ENCODE results near the gene PSAP. TPM values are rescaled to one million over a fixed set of nuclear protein-coding genes. Genes with fewer than 3 reads are reported as not detected.

PSAP gene
- total and polyA plus RNA-seq, 4 donors, result 255 to 671 (median 472) TPM

DNA sequence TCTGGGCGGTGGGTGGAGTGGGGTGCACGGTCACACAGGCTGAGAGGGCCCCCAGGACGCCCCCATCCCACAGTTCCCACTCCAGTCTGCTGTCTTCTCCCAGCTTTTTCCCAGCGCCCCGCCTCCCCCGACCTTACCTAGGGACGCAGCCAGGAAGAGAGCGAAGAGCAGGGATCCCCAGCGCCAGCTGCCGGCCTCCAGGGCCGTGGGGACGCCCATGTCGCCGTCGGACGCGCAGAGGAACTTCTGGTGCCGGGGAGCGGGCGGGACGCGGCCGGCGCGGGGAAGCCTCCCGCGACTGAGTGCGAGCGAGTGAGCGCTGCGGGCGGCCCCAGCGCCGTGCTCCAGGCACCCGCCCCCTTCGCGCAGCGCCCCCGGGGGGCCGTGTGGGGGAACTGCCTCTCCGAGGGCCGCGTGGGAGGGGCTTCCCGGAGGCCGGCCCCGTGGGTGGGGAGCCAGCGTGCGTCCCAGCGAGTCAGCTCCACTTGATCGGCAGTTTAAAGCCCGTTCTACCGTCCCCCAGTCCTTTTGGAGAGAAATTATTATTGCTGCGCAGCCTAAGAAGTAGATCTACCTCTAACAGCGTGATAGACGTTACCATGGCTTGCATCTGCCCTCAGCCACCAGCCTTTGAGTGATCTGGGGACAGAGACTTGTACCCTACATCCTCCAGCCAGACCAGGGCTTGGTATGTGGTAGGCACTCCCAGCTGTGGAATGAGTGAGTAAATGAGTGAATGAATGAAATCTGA is 77.7 kb downstream of the PSAP start, which contains the start of gene VSIR:
Gene VSIR (minus strand): TSS at position 300 of the 751 bp plus-strand sequence. CDS start 81 bp downstream, at position 219.
- peak within 1 kb of the TSS; percentile 45 to 56 for H3K9ac ChIP-seq (ENCODE audit: low read depth in 1 of 2, low read length in 2 of 2)
- peak; percentile 94 for DNase-seq (ENCODE audit: low spot score)
- no peaks in the 10 kb centered on the region for H3K36me3 ChIP-seq (ENCODE audit: control insufficient read depth in 4 of 4, insufficient read depth in 3 of 4, low read depth in 1 of 4, low read length in 3 of 4)
- no peaks in the 10 kb centered on the region for H3K27me3 ChIP-seq (ENCODE audit: control insufficient read depth in 4 of 4, insufficient read depth in 4 of 4, low read length in 3 of 4)
- H3K9me3 ChIP-seq (ENCODE audit: control insufficient read depth in 4 of 4, low read length in 3 of 4), result no peaks in the 10 kb centered on the region
- WGBS, result 3% methylated on average over 55 of the region's 55 CpGs
- peak within 1 kb of the TSS; percentile 20 to 58 (median 35) for H3K4me3 ChIP-seq (ENCODE audit: low read depth in 1 of 3, low read length in 3 of 3)
- H3K27ac ChIP-seq (ENCODE audit: low read depth in 1 of 2, low read length in 2 of 2), result peak within 1 kb of the TSS; percentile 33 to 74
- H3K4me1 ChIP-seq (ENCODE audit: control insufficient read depth in 4 of 4, insufficient read depth in 4 of 4, low read length in 3 of 4), result peaks cover 0 to 16% (median 3%) of the 10 kb centered on the region in 4 donors
- TF ChIP-seq EGR1 (IDR thresholded peaks at IDR 0.05; ENCODE audit: low read depth in 2 of 2) (no peak), RAD21 (IDR thresholded peaks at IDR 0.05) (peak; percentile 55 to 70), YY1 (IDR thresholded peaks at IDR 0.05) (no peak), SP1 (IDR thresholded peaks at IDR 0.05) (peak; percentile 10), RXRA (IDR thresholded peaks at IDR 0.05) (no peak)
- TF ChIP-seq, protein P1, sequence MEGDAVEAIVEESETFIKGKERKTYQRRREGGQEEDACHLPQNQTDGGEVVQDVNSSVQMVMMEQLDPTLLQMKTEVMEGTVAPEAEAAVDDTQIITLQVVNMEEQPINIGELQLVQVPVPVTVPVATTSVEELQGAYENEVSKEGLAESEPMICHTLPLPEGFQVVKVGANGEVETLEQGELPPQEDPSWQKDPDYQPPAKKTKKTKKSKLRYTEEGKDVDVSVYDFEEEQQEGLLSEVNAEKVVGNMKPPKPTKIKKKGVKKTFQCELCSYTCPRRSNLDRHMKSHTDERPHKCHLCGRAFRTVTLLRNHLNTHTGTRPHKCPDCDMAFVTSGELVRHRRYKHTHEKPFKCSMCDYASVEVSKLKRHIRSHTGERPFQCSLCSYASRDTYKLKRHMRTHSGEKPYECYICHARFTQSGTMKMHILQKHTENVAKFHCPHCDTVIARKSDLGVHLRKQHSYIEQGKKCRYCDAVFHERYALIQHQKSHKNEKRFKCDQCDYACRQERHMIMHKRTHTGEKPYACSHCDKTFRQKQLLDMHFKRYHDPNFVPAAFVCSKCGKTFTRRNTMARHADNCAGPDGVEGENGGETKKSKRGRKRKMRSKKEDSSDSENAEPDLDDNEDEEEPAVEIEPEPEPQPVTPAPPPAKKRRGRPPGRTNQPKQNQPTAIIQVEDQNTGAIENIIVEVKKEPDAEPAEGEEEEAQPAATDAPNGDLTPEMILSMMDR (IDR thresholded peaks at IDR 0.05; ENCODE audit: low read depth, low read length, missing input control), result peak; percentile 72

GRCh38 chr10:71772832-71773220 is 78.2 kb downstream of the PSAP start:
- no peak for DNase-seq (ENCODE audit: low spot score)
- Histone ChIP-seq H3K4me1 (ENCODE audit: control insufficient read depth in 4 of 4, insufficient read depth in 4 of 4, low read length in 3 of 4) (peaks cover under 1 to 16% (median 4%) of the 10 kb centered on the region in 4 donors), H3K9me3 (ENCODE audit: control insufficient read depth in 4 of 4, low read length in 3 of 4) (no peaks in the 10 kb centered on the region), H3K27ac (ENCODE audit: low read depth in 1 of 2, low read length in 2 of 2) (peak overlapping the region; percentile 33 to 74), H3K4me3 (ENCODE audit: low read depth in 1 of 3, low read length in 3 of 3) (peak overlapping the region; percentile 20 to 58 (median 35)), H3K36me3 (ENCODE audit: control insufficient read depth in 4 of 4, insufficient read depth in 3 of 4, low read depth in 1 of 4, low read length in 3 of 4) (no peaks in the 10 kb centered on the region), H3K27me3 (ENCODE audit: control insufficient read depth in 4 of 4, insufficient read depth in 4 of 4, low read length in 3 of 4) (no peaks in the 10 kb centered on the region), H3K9ac (ENCODE audit: low read depth in 1 of 2, low read length in 2 of 2) (peak overlapping the region in 1 of 2 donors; percentile 56)
- TF ChIP-seq SP1 (IDR thresholded peaks at IDR 0.05), result no peak
- no peak for TF ChIP-seq FOXA1 (IDR thresholded peaks at IDR 0.05)
- TF ChIP-seq HNF4A (conservative IDR thresholded peaks at IDR 0.05), result no peak
- no peak for TF ChIP-seq YY1 (IDR thresholded peaks at IDR 0.05)
- no peak for TF ChIP-seq NR2F2 (IDR thresholded peaks at IDR 0.05)
- no peak for TF ChIP-seq RAD21 (IDR thresholded peaks at IDR 0.05)
- no peak for TF ChIP-seq MAX (IDR thresholded peaks at IDR 0.05)
- no peak for TF ChIP-seq TAF1 (conservative IDR thresholded peaks at IDR 0.05)
- no peak for TF ChIP-seq GABPA (IDR thresholded peaks at IDR 0.05 in 1 of 2, conservative IDR thresholded peaks at IDR 0.05 in 1 of 2)
- WGBS, result 63% methylated on average over 4 of the region's 4 CpGs

- Histone ChIP-seq H3K4me3 (ENCODE audit: low read depth in 1 of 3, low read length in 3 of 3) (peak overlapping the region in 1 of 3 donors; percentile 58), H3K36me3 (ENCODE audit: control insufficient read depth in 4 of 4, insufficient read depth in 3 of 4, low read depth in 1 of 4, low read length in 3 of 4) (no peaks in the 10 kb centered on the region), H3K9ac (ENCODE audit: low read depth in 1 of 2, low read length in 2 of 2) (peak overlapping the region; percentile 45 to 56), H3K27me3 (ENCODE audit: control insufficient read depth in 4 of 4, insufficient read depth in 4 of 4, low read length in 3 of 4) (no peaks in the 10 kb centered on the region), H3K4me1 (ENCODE audit: control insufficient read depth in 4 of 4, insufficient read depth in 4 of 4, low read length in 3 of 4) (peaks cover 8 to 24% (median 11%) of the 10 kb centered on the region in 4 donors), H3K9me3 (ENCODE audit: control insufficient read depth in 4 of 4, low read length in 3 of 4) (no peaks in the 10 kb centered on the region), H3K27ac (ENCODE audit: low read depth in 1 of 2, low read length in 2 of 2) (peak overlapping the region; percentile 33 to 74)
- WGBS, result 64% methylated on average over 2 of the region's 2 CpGs
- TF ChIP-seq JUND (IDR thresholded peaks at IDR 0.05) (peak; percentile 92 to 96), SP1 (IDR thresholded peaks at IDR 0.05) (no peak), REST (IDR thresholded peaks at IDR 0.05) (no peak)
- DNase-seq (ENCODE audit: low spot score), result no peak
Measured at GRCh38 chr10:71771821-71772617, 79.0 kb downstream of the PSAP start.

Measured in liver (tissue), 9 donors.